C4-2B (cell line): Measurements from ENCODE around the gene TOM1L2.
"Not testable (repeated sequence)": the region's sequence is repeated elsewhere in the genome, so short reads cannot be mapped to it uniquely, and the experiment has no call there.

Experiments used
- ZFX ChIP-seq: fragments of 450-650 bp; IDR thresholded peaks from 2 replicates; pipeline ENCODE4 v1.6.1; 2017
- TF ChIP-seq, protein P1 (sequence below): fragments of 450-650 bp; conservative IDR thresholded peaks from 2 replicates; pipeline ENCODE4 v1.5.1; 2017; ENCODE audit warnings: mild to moderate bottlenecking

DNA sequence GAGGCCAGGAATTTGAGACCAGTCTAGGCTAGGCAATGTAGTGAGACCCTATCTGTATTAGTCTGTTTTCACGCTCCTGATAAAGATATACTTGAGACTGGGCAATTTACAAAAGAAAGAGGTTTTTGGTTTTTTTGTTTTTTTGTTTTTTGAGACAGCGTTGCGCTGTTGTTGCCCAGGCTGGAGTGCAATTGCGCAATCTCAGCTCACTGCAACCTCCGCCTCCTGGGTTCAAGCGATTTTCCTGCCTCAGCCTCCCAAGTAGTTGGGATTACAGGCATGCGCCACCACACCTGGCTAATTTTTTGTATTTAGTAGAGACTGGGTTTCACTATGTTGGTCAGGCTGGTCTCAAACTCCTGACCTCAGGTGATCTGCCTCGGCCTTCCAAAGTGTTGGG, 23.7 kb upstream of the TOM1L2 start:
- TF ChIP-seq, protein P1, sequence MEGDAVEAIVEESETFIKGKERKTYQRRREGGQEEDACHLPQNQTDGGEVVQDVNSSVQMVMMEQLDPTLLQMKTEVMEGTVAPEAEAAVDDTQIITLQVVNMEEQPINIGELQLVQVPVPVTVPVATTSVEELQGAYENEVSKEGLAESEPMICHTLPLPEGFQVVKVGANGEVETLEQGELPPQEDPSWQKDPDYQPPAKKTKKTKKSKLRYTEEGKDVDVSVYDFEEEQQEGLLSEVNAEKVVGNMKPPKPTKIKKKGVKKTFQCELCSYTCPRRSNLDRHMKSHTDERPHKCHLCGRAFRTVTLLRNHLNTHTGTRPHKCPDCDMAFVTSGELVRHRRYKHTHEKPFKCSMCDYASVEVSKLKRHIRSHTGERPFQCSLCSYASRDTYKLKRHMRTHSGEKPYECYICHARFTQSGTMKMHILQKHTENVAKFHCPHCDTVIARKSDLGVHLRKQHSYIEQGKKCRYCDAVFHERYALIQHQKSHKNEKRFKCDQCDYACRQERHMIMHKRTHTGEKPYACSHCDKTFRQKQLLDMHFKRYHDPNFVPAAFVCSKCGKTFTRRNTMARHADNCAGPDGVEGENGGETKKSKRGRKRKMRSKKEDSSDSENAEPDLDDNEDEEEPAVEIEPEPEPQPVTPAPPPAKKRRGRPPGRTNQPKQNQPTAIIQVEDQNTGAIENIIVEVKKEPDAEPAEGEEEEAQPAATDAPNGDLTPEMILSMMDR, result not testable (repeated sequence)
- TF ChIP-seq ZFX, result not testable (repeated sequence)
